MM.1S (cell line): ENCODE data around the gene KCTD2.

Experiments used
- CTCF ChIP-seq: fragments of 300-600 bp; sonication (generic); IDR thresholded peaks from 2 replicates; pipeline ENCODE4 v1.5.1; 2016; ENCODE audit warnings: antibody characterized with exemption, low read length, mixed read lengths
- EZH2 ChIP-seq: fragments of 300-600 bp; sonication (generic); optimal IDR thresholded peaks from 2 replicates; pipeline ENCODE3; 2017; ENCODE audit warnings: low read depth, mild to moderate bottlenecking, antibody characterized with exemption, low read length, mixed read lengths
- EZH2phosphoT487 ChIP-seq: fragments of 300-600 bp; sonication (generic); IDR thresholded peaks from 2 replicates; pipeline ENCODE4 v1.6.1; 2018; ENCODE audit warnings: antibody characterized with exemption, low read length

DNA sequence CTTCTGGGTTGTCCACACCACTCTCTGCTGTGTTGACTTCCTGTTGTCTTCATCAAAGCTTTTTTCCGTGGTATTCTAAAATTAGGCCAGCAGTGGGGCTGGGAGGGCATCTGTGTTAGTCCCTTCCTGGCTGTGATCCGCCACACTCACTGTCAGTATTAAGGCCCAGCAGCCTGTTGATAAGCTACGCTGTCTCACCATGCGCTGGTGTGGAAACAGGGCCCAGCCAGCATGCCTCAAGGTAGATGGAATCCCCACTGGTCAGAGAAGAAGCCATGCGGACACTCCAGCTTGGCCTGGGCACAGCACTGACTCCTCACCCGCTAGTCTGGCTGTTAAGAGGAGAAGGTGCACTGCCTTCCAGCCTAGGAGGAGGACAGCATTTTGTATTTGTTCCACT lies 48.2 kb upstream of the KCTD2 start:
- TF ChIP-seq CTCF = no peak
- no peak for TF ChIP-seq EZH2phosphoT487
- TF ChIP-seq EZH2 = no peak
